GM19023 (cell line): ENCODE results near the gene MYO1E.
"Not testable (repeated sequence)": the region's sequence is repeated elsewhere in the genome, so short reads cannot be mapped to it uniquely, and the experiment has no call there.

Experiments
- ATAC-seq: cut with Tn5 transposase; IDR thresholded peaks from one replicate; pipeline ENCODE4 v1.9.1; 2021; ENCODE audit warnings: mild to moderate bottlenecking, moderate library complexity; ENCODE audit not compliant: unreplicated experiment

The MYO1E gene

GRCh38 chr15:59148153-59148833 lies 224.4 kb downstream of the MYO1E start:
- no peak for ATAC-seq

- ATAC-seq: no peak
Measured at GRCh38 chr15:59147666-59148065, 225.0 kb downstream of the MYO1E start.

GRCh38 chr15:59144594-59144993 lies 228.1 kb downstream of the MYO1E start:
- ATAC-seq: not testable (repeated sequence)

DNA sequence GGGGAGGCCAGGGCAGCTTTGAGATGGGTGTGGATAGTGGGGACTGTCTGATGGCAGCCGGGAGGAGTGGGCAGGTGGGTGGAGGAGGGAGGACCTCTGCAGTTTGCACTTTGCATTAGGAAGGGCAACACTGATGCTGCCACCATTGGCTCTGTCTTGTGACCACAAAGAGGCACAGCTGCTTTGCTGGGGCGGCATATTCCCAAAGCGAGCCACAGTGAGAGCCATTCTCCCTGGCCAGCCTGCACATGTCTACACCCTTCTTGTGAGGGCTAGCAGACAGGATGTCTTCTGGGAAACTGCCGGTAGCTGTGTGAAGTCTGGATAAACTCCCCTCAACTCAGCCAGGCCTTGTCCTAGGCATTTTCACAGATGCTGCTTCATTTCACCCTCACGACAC lies 229.4 kb downstream of the MYO1E start:
- ATAC-seq: no peak

- no peak for ATAC-seq
Measured at GRCh38 chr15:59140422-59141226, 232.0 kb downstream of the MYO1E start.

DNA sequence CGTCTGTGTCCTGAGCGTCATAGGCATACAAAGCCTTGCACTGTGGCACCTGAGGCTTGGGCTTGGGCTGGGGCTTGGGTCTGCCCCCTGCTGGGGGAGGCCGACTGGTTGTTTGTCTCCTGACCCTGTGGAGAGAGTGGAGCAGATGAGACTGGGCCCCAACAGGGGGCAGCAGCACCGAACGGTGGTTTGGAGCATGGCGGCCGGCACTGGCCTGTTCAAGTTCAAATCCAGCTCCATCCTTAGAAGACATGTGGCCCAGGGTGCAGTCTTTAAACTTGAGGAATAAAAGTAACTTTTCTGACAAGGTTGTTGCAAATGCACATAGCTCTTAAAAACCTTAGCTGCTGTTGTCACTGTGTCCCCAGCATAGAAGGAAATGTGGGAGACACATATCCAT lies 234.4 kb downstream of the MYO1E start:
- ATAC-seq: peak; percentile 58

DNA sequence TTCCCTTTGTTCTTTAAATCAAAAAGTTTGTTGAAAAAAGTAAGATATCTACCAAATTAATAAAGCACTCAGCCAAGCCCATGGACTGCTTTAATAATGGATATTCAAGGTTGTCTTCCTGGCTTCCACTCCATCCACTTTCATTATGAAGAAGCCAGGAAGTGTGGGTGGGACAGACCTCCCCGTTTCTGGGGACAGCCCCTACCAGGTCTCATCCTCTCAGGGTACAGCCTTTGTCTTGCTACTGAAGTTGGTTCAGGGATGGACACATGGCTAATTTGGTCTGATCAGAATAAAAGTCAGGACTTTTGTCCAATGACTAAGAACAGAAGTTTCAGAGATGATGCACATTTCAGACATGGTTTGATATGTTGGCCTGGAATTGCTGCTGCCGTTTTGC lies 235.1 kb downstream of the MYO1E start:
- no peak for ATAC-seq

DNA sequence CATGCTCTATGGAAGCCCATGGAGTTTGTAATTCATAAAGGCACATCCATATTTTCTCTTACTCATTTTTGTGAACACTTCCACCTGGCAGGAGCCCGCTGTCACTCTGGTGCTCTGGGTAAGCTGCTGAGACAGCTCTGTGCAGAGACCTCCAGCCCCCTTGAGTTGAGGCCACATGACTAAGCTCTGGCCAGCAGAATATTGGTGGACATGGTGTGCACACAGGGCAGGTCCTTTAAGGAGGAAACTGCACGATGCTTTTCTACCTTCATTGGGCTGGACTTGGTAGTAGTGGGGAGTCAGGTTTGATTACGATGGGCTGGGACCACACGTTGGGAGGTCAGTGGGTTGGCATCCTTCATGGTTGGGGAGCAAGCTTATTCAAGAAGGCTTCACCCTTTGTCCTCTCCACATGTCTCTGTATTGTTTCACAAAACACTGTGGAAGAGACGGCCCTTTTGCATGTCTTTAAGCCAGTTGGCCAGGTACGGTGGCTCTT lies 238.7 kb downstream of the MYO1E start:
- no peak for ATAC-seq

- no peak for ATAC-seq
Measured at GRCh38 chr15:59131969-59132562, 240.6 kb downstream of the MYO1E start.

DNA sequence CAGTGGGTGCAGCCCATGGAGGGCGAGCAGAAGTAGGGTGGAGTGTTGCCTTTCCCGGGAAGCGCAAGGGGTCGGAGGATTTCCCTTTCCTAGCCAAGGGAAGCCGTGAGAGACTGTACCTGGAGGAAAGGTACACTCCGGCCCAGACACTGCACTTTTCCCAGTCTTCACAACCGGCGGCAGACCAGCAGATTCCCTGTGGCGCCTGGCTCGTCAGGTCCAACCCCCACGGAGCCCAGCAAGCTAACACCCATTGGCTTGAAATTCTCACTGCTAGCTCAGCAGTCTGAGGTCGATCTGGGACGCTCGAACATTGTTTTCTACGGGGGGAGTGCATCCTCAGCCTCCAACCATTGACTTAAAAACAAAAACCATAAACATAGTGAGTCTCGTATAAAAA lies 241.2 kb downstream of the MYO1E start:
- ATAC-seq: no peak

- ATAC-seq: not testable (repeated sequence)
Measured at GRCh38 chr15:59127255-59127654, 245.4 kb downstream of the MYO1E start.

GRCh38 chr15:59125683-59126082 lies 247.0 kb downstream of the MYO1E start:
- not testable (repeated sequence) for ATAC-seq

DNA sequence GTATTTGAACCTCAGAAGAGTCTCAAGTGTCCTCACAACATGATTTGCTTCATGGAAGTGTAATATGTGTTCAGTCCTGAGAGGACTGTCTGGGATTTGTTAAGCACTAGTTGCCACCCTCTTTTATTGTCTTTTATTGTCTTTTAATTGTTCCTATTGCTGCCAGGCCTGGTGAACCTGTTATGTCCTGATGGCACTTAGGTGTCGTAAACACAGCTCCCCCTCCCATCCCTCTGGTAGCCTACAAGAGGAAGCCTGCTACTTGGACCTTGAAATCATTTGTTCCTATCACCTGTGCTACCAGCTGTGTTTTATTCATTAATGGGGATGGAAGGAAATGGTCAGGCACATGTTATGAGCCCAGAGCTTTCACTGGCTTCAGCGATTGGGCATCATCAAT lies 248.4 kb downstream of the MYO1E start:
- no peak for ATAC-seq

DNA sequence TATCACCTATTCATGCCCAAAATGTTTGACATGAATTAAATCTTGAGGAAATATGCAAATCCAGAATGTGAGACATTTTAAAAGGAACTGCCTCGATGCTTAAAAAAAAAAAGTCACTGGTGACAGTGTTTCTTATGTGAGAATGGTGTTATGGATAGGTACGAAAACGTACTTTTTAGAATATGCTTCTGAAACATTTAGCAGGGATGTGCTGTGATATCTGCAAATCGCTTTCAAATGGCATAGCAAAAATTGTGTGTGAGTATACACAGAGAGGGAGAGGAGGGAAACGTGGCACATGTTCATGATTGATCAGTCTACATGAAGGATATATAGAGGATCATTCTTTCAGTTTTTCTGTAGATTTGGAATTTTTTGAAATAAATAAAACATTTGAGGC lies 251.7 kb downstream of the MYO1E start:
- ATAC-seq: no peak

GRCh38 chr15:59119625-59120024 lies 253.0 kb downstream of the MYO1E start:
- ATAC-seq: no peak

DNA sequence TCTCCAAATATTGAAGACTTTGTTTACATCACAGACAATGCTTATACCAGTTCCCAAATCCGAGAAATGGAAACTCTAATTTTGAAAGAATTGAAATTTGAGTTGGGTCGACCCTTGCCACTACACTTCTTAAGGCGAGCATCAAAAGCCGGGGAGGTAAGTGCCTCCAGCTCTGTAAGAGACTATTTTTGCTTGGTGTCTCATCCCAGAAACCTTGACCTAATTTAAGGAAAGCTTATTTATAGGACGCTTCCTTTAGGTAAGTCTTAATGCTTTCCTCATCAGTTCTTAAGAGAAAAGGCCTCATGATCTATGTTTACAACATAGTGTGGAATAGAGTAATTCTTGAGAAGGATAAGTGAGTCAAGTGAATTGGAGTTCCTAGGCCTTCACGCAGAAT lies 255.9 kb downstream of the MYO1E start:
- ATAC-seq: no peak

GRCh38 chr15:59116141-59116540 lies 256.5 kb downstream of the MYO1E start:
- ATAC-seq: no peak

DNA sequence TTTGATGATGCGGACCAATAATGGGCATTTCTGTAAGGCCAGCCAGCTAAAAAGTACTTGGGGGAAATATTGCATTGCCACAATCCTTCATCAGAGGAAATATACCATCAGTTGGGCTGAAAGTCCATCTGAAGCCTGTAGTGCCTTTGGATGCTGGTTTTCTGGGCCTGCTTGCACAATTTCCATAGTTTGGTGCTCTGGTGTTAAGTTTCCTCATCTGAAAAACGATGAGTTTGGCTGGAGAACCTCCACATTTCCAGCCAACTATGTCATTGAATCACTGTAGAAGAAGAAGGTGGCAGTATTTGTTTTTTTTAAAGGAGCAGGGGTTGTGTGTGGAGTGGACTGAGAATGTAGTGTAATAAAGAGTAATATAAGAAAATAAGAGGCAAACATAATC lies 257.6 kb downstream of the MYO1E start:
- no peak for ATAC-seq

GRCh38 chr15:59111251-59111650 lies 261.4 kb downstream of the MYO1E start:
- ATAC-seq: no peak

- ATAC-seq: no peak
Measured at GRCh38 chr15:59105854-59106253, 266.8 kb downstream of the MYO1E start.

DNA sequence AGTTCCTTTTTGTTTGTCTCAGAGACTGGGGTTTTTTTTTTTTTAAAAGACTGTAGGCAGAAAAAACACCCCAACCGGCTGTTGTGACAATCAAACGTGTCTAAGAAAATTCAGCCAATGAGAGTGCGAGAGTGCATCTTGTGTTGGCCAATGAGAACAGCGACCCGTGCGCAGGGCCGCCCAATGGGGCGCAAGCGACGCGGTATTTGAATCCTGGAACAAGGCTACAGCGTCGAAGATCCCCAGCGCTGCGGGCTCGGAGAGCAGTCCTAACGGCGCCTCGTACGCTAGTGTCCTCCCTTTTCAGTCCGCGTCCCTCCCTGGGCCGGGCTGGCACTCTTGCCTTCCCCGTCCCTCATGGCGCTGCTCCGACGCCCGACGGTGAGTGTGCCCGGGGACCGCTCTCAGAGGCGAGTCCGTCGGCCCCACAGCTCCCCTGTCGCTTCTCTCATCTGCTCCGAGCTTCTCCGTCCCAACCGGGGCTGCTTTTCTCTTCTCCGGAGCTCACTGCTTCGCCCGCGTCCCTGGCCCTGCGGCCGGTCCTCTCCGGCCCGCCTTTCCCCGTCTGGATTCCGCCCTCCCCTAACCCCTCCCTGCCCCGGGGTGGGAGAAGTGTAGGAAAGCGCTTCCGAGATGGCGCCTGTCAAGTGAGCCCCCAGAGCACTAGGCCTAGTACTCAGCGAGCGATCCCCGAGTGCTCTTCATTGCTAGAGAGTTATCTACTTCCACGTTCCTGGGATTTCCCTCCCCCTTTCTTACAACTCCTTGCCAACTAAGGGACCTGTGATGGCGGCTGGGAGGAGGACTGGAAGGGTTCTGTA lies 267.5 kb downstream of the MYO1E start, which contains the start of gene CCNB2:
TSS of gene CCNB2 (plus strand) at position 235 of the 821 bp plus-strand sequence. CDS start at position 358, 123 bp downstream.
- peak; percentile 99 for ATAC-seq
